Endodermal cell (in vitro differentiated cells): ENCODE results near the gene ESRP2. TPM values are rescaled to one million over a fixed set of nuclear protein-coding genes. Genes with fewer than 3 reads are reported as not detected.

Source experiments
- DNase-seq: peaks from one replicate; pipeline ENCODE4 v3.0.0-alpha.2; 2017
- H3K27ac ChIP-seq: 2 replicates; pipeline ENCODE4 v1.5.1; 2013; ENCODE audit warnings: mild to moderate bottlenecking, low read depth, low read length, moderate library complexity
- H3K27me3 ChIP-seq: 2 replicates; pipeline ENCODE4 v1.6.1; 2013; ENCODE audit warnings: mild to moderate bottlenecking, low read length, moderate library complexity; ENCODE audit not compliant: insufficient read depth, control insufficient read depth, poor library complexity, severe bottlenecking
- H3K36me3 ChIP-seq: 2 replicates; pipeline ENCODE4 v1.7.0; 2013; ENCODE audit warnings: mild to moderate bottlenecking, low read length, moderate library complexity; ENCODE audit not compliant: control insufficient read depth, insufficient read depth
- H3K4me1 ChIP-seq: one replicate; pipeline ENCODE4 v1.7.0; 2013; ENCODE audit warnings: low read length; ENCODE audit not compliant: control insufficient read depth, insufficient read depth
- H3K4me3 ChIP-seq: 2 replicates; pipeline ENCODE4 v1.5.1; 2013; ENCODE audit warnings: mild to moderate bottlenecking, low read length, moderate library complexity
- H3K9ac ChIP-seq: 2 replicates; pipeline ENCODE4 v1.6.1; 2013; ENCODE audit warnings: mild to moderate bottlenecking, low read length, moderate library complexity; ENCODE audit not compliant: poor library complexity, severe bottlenecking; ENCODE audit errors: extremely low read depth
- H3K9me3 ChIP-seq: 2 replicates; pipeline ENCODE4 v1.6.1; 2013; ENCODE audit warnings: mild to moderate bottlenecking, low read length, moderate library complexity; ENCODE audit not compliant: control insufficient read depth
- H3K27ac Mint-ChIP-seq: 2 replicates; pipeline ENCODE4 v1.8.0; 2020; ENCODE audit warnings: mixed read lengths
- H3K27me3 Mint-ChIP-seq: 2 replicates; pipeline ENCODE4 v1.8.0; 2021; ENCODE audit warnings: mild to moderate bottlenecking, mixed read lengths; ENCODE audit not compliant: insufficient read depth
- H3K36me3 Mint-ChIP-seq: 2 replicates; pipeline ENCODE4 v1.8.0; 2020; ENCODE audit warnings: low read depth, mixed read lengths
- H3K4me1 Mint-ChIP-seq: 2 replicates; pipeline ENCODE4 v1.8.0; 2020; ENCODE audit warnings: mixed read lengths
- H3K4me3 Mint-ChIP-seq: 2 replicates; pipeline ENCODE4 v1.8.0; 2020; ENCODE audit warnings: mild to moderate bottlenecking, moderate library complexity, mixed read lengths
- H3K9me3 Mint-ChIP-seq: 2 replicates; pipeline ENCODE4 v1.8.0; 2020; ENCODE audit warnings: mild to moderate bottlenecking, mixed read lengths
- WGBS, 2 experiments: methylation state at CpG; one replicate each; pipeline versions ENCODE4 v1.1.5 to v1.1.7; 2013; ENCODE audit warnings: missing lambda C conversion rate in 2 of 2, mixed read lengths in 1 of 2; ENCODE audit not compliant: insufficient coverage in 1 of 2, insufficient read length in 1 of 2; 5-methylcytosine and 5-hydroxymethylcytosine counted together
- total RNA-seq, 2 donors: library from RNA; stranded (reverse); fragmentation: NEBNext Ultra II Directional in 1 of 2; extraction: Animal tissue kit (Norgen Biotek cat#: 25700) in 1 of 2; gene quantifications; 2 replicates in 1 of 2; 3 replicates in 1 of 2; pipeline ENCODE4 v1.2.1, GENCODE V29; 2021
- TF ChIP-seq, protein P1 (sequence below): fragments of 200-600 bp; sonication (generic); conservative IDR thresholded peaks from 2 replicates; pipeline ENCODE4 v1.5.0; 2021; ENCODE audit warnings: antibody characterized with exemption, mild to moderate bottlenecking

Gene ESRP2
- total RNA-seq, 2 donors from 2014 or later: 51.8 to 56.4 TPM

DNA sequence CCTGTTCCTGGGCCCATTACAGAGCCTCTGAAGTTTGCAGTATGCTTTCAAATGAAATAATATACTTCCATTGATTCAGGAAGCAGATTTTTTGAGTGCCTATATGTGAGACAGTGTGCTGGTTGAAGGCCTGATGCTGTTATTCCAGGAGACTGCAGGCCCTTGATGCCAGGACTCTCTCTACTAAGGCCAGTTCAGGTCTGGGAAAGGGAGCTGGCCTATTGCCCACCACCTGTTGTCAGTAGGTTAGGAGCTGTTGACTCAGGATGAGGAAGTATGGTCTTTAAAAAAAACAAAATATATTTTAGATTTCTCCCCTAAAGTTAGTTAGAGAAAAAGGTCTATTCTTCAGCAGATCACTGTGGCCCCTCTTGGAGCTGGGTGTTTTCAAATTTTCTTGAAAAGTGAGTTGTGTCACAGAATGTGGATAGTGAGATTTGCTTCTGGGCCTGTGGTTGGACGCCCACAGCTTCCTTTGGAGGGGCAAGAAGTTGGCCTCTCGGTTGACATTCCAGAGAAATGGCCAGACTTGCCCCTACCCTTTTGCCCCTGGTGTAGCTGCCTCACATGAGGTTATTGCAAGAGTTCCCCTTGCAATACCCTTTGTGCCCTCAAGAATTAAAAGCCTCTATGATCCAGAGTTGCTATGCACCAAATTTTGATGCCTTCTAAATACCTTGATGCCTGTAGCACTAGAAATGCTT is 7.9 kb downstream of the ESRP2 start:
- H3K9me3 ChIP-seq: no peaks in the 10 kb centered on the region
- TF ChIP-seq, protein P1, sequence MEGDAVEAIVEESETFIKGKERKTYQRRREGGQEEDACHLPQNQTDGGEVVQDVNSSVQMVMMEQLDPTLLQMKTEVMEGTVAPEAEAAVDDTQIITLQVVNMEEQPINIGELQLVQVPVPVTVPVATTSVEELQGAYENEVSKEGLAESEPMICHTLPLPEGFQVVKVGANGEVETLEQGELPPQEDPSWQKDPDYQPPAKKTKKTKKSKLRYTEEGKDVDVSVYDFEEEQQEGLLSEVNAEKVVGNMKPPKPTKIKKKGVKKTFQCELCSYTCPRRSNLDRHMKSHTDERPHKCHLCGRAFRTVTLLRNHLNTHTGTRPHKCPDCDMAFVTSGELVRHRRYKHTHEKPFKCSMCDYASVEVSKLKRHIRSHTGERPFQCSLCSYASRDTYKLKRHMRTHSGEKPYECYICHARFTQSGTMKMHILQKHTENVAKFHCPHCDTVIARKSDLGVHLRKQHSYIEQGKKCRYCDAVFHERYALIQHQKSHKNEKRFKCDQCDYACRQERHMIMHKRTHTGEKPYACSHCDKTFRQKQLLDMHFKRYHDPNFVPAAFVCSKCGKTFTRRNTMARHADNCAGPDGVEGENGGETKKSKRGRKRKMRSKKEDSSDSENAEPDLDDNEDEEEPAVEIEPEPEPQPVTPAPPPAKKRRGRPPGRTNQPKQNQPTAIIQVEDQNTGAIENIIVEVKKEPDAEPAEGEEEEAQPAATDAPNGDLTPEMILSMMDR: no peak
- no peaks in the 10 kb centered on the region for H3K27me3 ChIP-seq
- H3K9ac ChIP-seq: no peak overlapping the region
- peak; percentile 18 for DNase-seq
- Mint-ChIP-seq H3K4me1 (no peaks in the 10 kb centered on the region), H3K9me3 (no peaks in the 10 kb centered on the region), H3K27me3 (no peaks in the 10 kb centered on the region), H3K27ac (no peak overlapping the region), H3K4me3 (no peak overlapping the region), H3K36me3 (peaks cover 33% of the 10 kb centered on the region)
- H3K4me1 ChIP-seq: no peaks in the 10 kb centered on the region
- peaks cover 44% of the 10 kb centered on the region for H3K36me3 ChIP-seq
- 91% methylated on average over 2 of the region's 2 CpGs; no CpG with 5 or more reads in 1 of the 2 experiments for WGBS, 2 experiments
- H3K4me3 ChIP-seq: no peak overlapping the region
- H3K27ac ChIP-seq: no peak overlapping the region

DNA sequence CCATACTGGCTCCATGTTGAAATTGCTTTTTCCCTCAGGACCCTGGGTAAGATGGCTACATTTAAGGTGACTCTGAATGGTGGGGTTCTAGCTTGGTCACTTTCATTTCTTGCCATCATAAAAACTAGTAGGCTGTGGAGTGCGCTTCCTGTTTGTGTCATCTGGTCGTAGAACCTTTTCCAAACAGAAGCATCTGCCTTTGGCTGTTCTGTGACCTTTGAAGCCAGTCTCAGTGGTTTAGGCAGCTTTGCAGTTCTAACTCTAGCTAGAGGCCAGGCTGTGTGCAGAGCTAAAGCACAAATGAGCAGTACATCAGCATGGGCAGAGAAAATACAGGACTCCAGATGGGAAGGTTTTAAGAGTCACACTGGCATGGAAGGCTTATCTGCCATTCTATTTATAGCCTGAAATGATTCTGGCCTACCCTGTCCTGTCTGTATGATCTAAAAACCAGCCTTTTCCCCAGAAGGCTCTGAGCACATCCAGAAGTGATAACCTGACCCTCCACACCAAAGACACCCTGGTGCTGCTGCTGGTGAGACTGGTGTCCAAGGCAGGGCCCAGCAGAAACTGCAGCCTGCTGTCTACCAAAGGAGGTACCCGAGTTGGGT is 8.6 kb downstream of the ESRP2 start:
- Histone ChIP-seq H3K27me3 (no peaks in the 10 kb centered on the region), H3K4me3 (no peak overlapping the region), H3K27ac (no peak overlapping the region), H3K4me1 (no peaks in the 10 kb centered on the region), H3K9me3 (no peaks in the 10 kb centered on the region), H3K36me3 (peaks cover 37% of the 10 kb centered on the region), H3K9ac (no peak overlapping the region)
- Mint-ChIP-seq H3K4me3 (no peak overlapping the region), H3K27me3 (no peaks in the 10 kb centered on the region), H3K9me3 (no peaks in the 10 kb centered on the region), H3K27ac (no peak overlapping the region), H3K4me1 (no peaks in the 10 kb centered on the region), H3K36me3 (peaks cover 32% of the 10 kb centered on the region)
- 94% methylated on average over 2 to 3 of the region's 3 CpGs for WGBS, 2 experiments
- TF ChIP-seq, protein P1: no peak
- peak; percentile 7 for DNase-seq

DNA sequence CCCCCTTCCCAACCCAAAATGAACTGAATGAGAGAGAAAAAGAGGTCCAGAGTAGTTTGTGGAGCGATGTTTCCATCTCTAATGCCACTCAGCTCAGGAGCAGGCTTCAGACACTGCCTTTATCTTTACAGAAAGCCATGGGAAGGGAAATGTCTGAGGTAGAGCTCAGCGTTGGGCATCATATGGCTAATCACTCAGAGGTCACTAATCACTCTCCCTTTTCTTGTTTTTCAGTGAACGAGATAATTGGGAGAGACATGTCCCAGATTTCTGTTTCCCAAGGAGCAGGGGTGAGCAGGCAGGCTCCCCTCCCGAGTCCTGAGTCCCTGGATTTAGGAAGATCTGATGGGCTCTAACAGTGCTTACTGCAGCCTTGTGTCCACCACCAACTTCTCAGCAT is 9.8 kb downstream of the ESRP2 start:
- Mint-ChIP-seq H3K36me3 (peaks cover 21% of the 10 kb centered on the region), H3K27me3 (no peaks in the 10 kb centered on the region), H3K4me1 (peaks cover 2% of the 10 kb centered on the region), H3K27ac (no peak overlapping the region), H3K9me3 (no peaks in the 10 kb centered on the region), H3K4me3 (no peak overlapping the region)
- no peaks in the 10 kb centered on the region for H3K4me1 ChIP-seq
- H3K27ac ChIP-seq: no peak overlapping the region
- H3K9ac ChIP-seq: no peak overlapping the region
- peaks cover 26% of the 10 kb centered on the region for H3K36me3 ChIP-seq
- TF ChIP-seq, protein P1: no peak
- 85 to 88% methylated on average over 3 to 4 of the region's 4 CpGs for WGBS, 2 experiments
- H3K9me3 ChIP-seq: no peaks in the 10 kb centered on the region
- no peak for DNase-seq
- no peaks in the 10 kb centered on the region for H3K27me3 ChIP-seq
- no peak overlapping the region for H3K4me3 ChIP-seq
